Effector CD8-positive, alpha-beta T cell (primary cell): ENCODE data around the gene PPT1.

ENCODE experiments used
- DNase-seq: peaks from one replicate; lab custom pipeline; 2025; lab: John Stamatoyannopoulos, UW
- total RNA-seq, 4 experiments: gene quantifications; one replicate each; lab custom pipeline; 2026; lab: John Stamatoyannopoulos, UW

Gene PPT1
- total RNA-seq = 95.7 to 153 (median 109) reads per million in 4 experiments

DNA sequence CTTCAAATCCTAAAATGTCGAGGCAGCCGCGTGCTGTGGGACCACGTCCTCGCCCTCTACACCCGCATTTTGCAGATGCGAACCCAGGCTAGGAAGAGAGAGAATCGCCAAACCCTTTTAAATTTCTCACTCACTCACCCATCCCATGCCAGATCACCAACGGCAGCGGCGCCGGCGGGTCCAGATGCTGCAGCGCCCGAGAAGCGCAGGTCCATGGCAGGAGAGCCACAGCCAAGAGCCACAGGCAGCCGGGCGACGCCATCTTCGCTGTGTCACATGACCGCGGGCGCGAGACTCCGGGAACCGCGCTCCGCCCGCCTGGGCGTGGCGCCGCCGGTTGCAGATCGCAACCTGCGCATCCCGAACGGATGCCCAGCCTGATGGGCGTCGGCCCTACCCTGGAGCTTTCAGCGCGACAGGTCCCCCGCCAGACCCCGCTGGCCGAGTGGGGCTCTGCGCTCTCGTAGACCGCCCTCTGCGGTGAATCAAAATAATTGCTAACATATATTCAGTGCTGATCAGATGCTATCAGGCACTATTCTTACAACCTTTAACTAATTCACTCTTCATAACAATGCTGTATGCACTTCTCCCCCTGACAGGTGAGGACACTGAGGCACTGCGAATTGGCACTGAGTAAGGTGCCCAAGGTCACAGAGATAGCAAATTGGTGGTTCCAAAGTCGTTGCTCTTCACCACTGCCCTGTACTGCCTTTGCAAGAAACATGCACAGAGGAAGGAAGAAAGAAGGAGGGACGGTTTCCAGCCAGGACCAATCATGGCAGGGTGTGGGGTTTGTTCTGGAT, at the start of gene PPT1:
Gene PPT1 (minus strand): TSS at position 276 of the 806 bp plus-strand sequence. CDS start 14 bp downstream, at position 262.
- DNase-seq = peak; percentile 61

DNA sequence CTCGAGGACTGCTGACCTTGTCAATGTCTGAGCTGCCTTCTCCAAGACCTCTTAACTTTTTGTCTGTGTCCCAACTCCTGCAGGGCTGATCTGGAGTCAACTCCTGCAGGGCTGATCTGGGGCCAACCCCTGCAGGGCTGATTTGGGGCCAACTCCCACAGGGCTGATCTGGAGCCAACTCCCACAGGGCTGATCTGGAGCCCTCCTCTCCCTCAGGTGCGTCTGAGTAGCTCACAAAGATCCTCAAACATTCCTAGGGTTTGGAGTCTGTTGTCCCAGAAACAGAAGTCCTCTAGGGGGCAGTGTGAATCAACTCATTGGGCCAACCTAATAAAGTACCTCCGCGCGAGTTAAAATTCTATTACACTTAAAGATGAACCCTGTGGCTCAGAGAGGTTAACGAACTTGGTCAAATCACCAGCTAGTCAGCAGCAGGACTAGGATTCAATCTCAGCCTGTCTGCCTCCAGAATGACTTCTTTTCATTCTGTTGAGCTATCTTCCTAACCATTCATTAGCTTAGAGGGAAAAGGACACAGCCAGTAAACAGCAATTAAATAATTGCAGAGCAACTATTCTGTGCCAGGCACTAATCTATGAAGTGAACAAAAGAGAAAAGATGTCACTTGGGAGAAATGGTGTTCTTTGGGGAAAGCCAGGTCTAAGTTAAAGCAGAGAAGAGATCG, 47.0 kb upstream of the PPT1 start:
- peak; percentile 33 for DNase-seq

- no peak for DNase-seq
Observed at GRCh38 chr1:40141878-40142535, 45.0 kb upstream of the PPT1 start.

DNA sequence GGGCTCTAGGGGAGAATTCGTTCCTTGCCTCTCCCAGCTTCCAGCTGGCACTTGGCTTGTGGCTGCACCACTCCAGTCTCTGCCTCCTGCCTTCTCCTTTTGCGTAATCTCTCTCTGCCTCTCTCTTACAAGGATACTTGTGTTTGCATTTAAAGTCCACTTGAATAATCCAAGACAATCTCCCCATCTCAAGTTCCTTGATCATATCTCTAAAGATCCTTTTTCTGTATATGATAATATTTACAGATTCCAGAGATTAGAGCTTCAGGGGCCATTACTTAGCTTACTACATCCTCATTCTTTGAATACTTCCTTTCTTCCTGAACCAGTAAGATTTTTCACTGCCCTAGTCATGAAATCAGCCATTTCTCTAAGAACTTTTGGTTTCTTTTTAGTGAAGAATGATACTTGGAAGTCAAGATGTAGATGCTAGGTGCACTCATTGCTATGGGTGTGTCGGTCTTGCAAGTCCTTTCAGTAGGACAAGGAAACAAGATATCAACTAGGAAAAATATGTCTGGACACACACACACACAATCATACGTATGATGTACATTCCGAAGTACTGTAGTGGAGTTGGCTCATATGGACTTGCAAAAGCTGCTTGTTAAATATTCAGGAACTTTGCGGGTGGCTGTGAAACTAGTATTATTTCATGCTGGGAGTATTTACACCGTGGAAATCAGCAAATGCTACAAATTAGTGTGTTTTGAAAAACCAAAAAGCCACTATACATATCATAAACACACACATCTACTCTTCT, 43.3 kb upstream of the PPT1 start:
- no peak for DNase-seq

- DNase-seq = no peak
Observed at GRCh38 chr1:40133839-40134238, 36.8 kb upstream of the PPT1 start.

- DNase-seq = no peak
Observed at GRCh38 chr1:40133312-40133665, 36.2 kb upstream of the PPT1 start.

- DNase-seq = no peak
Observed at GRCh38 chr1:40132383-40133311, 35.6 kb upstream of the PPT1 start.

- no peak for DNase-seq
Observed at GRCh38 chr1:40130892-40131291, 33.8 kb upstream of the PPT1 start.

DNA sequence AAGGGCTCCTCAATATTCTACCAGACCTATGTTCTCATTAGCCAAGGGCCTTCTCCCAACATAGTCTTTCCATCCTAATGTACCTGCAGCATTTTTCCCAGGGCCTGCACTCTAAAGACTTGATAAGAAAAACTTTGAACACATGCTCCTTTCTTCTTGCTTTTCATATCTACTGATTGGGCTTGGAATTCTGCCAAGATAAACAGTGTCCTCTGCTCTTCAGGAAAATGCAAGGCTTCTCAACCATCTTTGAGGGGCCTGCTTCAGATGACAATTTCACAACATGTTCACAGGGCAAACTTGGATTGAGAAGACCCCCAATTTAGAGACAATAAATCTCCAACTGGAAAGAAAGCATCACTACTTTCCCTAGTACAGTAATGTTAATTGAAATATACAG, 25.8 kb upstream of the PPT1 start:
- DNase-seq = no peak

- no peak for DNase-seq
Observed at GRCh38 chr1:40120128-40120527, 23.1 kb upstream of the PPT1 start.

DNA sequence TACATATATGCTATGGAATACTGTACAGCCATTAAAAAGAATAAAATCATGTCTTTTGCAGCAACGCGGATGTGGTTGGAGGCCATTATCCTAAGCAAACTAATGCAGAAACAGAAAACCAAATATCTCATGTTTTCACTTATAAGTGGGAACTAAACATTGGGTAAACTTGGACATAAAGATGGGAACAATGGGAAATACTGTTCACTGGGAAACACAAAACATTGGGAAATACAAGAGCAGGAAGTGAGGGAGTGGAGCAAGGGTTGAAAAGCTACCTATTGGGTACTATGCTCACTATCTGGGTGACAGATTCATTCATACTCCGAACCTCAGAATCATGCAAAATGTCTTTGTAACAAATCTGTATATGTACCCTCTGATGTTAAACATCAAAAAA, 17.3 kb upstream of the PPT1 start:
- DNase-seq = no peak

DNA sequence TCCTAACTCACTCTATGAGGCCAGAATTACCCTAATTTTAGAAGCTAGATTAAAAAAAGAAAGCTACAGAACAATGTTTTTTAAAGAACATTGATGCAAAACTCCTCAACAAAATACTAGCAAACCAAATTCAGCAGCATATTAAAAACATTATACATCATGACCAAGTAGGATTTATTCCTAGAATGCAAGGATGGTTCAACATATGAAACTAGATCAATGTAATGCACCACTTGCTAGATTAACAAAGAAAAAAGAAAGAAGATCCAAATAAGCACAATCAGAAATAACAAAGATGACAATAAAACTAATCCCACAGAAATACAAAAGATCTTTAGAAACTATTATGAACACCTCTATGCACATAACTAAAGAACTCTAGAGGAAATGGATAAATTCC, 13.3 kb upstream of the PPT1 start:
- no peak for DNase-seq

DNA sequence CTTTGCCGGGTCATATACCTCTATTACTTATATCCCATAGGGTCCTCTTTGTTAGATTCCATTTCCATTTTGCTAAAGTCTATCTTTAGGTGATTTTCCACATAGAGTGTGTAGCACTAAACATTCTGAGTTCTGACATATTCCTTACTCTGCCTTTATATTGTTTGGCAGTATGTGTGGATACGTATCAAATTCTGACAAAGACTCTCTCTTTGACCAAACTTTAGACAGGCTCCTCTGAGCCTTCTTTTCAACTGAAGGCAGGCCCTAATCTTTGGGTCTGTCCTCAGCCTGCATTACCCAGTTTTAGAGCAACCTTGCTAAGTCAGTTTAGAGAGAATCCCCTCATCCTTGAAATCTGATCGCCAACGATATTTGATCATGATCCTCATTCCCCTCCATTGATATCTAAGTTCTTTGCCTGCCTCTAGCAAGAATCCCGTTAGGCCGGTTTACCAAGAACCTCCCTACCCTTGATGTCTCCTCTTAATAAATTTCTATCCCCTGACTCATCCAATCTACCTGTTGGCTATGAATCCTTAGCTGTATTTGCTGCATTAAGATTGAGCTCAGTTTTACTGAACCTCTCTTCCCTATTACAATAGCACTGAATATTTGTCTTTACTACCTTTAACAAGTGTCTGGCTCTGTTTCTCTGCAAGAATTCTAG, 10.4 kb upstream of the PPT1 start:
- no peak for DNase-seq

GRCh38 chr1:40105028-40105427, 8.0 kb upstream of the PPT1 start:
- no peak for DNase-seq

DNA sequence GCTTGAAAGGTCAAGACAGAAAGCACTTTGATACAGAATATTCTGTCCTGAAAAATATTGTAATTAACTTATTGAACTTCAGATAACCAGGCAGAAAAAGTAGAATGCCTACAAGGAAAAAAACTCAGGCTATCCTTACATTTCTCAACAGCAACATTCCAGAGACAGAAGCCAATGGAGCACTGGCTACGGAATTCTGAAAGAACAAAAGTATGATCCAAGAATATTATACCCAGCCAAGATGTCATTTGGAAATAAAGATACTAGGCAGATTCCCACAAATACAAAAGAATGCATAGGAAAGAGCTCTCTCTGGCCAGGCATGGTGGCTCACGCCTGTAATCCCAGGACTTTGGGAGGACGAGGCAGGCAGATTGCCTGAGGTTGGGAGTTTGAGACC, 5.8 kb upstream of the PPT1 start:
- DNase-seq = no peak

- no peak for DNase-seq
Observed at GRCh38 chr1:40102038-40102437, 5.0 kb upstream of the PPT1 start.

- DNase-seq = no peak
Observed at GRCh38 chr1:40096646-40096976, 441 bp downstream of the PPT1 start.

DNA sequence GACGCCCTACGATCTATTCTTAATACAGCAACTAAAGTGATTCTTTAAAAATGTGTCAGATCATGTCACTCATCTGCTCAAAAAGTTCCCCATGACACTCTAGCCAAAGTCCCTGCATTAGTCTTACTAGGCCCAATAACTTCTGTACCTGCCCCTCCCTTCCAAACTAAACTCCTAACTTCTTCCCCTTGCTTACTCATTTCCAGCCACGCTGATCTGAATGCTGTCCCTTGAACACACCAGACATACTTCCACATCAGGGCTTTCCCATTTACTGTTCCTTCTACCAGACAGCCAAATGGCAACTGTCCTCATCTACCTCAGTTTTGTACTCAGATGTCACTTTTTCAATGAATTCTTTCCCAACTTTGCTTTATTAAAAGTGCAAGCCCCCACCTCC, 1.2 kb downstream of the PPT1 start:
- DNase-seq = no peak

GRCh38 chr1:40094466-40095110, 2.5 kb downstream of the PPT1 start:
- DNase-seq = no peak
